Mucosa of descending colon (tissue), 3 donors: ENCODE data around the gene CHD5. TPM values are rescaled to one million over a fixed set of nuclear protein-coding genes. Genes with fewer than 3 reads are reported as not detected.
A peak's percentile ranks its signal among the peaks of the same experiment; 100 is the strongest.

ENCODE experiments used
- ATAC-seq: fragments of 200-7000 bp; cut with Tn5 transposase; one replicate; pipeline ENCODE4 v1.9.1; 2020; ENCODE audit warnings: mild to moderate bottlenecking, moderate library complexity
- DNase-seq, 3 donors: peaks; one replicate each; pipeline ENCODE4 v3.0.0-alpha.2; 2020
- H3K36me3 ChIP-seq: fragments of 200-600 bp; one replicate; pipeline ENCODE4 v1.8.0; 2021; ENCODE audit warnings: low read depth, mild to moderate bottlenecking
- H3K4me1 ChIP-seq: fragments of 200-600 bp; one replicate; pipeline ENCODE4 v1.8.0; 2021; ENCODE audit warnings: low read depth, mild to moderate bottlenecking
- H3K4me3 ChIP-seq: fragments of 200-600 bp; one replicate; pipeline ENCODE4 v1.8.0; 2021; ENCODE audit warnings: mild to moderate bottlenecking
- H3K9me3 ChIP-seq: fragments of 200-600 bp; one replicate; pipeline ENCODE4 v1.8.0; 2021; ENCODE audit warnings: mild to moderate bottlenecking
- intact Hi-C, 2 donors: fragments of 100-400 bp; cut with DNase I in 1 of 2; cut with micrococcal nuclease in 1 of 2; formaldehyde crosslinking; loops; one replicate each; pipeline versions ENCODE4 v1.11.0 to v1.11.1; 2022; cut with DNase I, micrococcal nuclease
- total RNA-seq, 3 donors: library from RNA; stranded (reverse); fragmentation: NEBNext Ultra II Directional in 2 of 3; extraction: Animal tissue kit (Norgen Biotek cat#: 25700) in 2 of 3; gene quantifications; one replicate each; pipeline versions ENCODE4 v1.2.1 to v1.2.4, GENCODE V29; 2021 to 2023
- TF ChIP-seq, protein P1 (sequence below): fragments of 200-600 bp; IDR thresholded peaks from one replicate; pipeline ENCODE4 v1.8.0; 2022; ENCODE audit warnings: antibody characterized with exemption, mild to moderate bottlenecking
- donor health status: DM: no; HTN: no; CAD: no; lungs with moderate emphysema.
- donor health status: DM: no; HTN: no; CAD: no.
- donor health status: DM: no; HTN: yes; CAD: no.

The CHD5 gene
- total RNA-seq, 3 donors from 2014 or later = 0.17 to 2.1 (median 0.22) TPM

DNA sequence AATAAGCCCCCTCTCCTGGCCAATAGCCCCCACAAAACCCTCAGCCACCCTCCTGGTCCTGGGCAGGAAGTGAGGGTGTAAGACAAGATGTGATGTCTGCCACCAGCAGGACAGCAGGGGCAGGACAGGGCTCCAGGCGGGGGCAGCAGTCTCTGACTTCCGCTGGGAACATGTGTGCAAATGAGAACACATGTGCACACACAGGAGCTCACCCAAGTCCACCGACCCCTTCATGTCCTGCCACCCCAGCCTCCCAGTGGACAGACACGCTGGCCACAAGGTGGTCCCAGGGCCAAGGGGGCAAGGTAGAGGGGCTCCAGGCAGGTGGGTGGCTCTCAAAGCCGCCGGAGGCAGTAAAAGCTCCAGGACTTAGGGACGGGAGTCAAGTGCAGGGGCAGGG is 74.4 kb downstream of the CHD5 start:
- ATAC-seq = no peak
- Histone ChIP-seq H3K4me1 (no peaks in the 10 kb centered on the region), H3K4me3 (no peak overlapping the region), H3K9me3 (no peaks in the 10 kb centered on the region), H3K36me3 (no peaks in the 10 kb centered on the region)
- TF ChIP-seq, protein P1, sequence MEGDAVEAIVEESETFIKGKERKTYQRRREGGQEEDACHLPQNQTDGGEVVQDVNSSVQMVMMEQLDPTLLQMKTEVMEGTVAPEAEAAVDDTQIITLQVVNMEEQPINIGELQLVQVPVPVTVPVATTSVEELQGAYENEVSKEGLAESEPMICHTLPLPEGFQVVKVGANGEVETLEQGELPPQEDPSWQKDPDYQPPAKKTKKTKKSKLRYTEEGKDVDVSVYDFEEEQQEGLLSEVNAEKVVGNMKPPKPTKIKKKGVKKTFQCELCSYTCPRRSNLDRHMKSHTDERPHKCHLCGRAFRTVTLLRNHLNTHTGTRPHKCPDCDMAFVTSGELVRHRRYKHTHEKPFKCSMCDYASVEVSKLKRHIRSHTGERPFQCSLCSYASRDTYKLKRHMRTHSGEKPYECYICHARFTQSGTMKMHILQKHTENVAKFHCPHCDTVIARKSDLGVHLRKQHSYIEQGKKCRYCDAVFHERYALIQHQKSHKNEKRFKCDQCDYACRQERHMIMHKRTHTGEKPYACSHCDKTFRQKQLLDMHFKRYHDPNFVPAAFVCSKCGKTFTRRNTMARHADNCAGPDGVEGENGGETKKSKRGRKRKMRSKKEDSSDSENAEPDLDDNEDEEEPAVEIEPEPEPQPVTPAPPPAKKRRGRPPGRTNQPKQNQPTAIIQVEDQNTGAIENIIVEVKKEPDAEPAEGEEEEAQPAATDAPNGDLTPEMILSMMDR = no peak
- DNase-seq = no peak
- intact Hi-C loops = no loop called here

DNA sequence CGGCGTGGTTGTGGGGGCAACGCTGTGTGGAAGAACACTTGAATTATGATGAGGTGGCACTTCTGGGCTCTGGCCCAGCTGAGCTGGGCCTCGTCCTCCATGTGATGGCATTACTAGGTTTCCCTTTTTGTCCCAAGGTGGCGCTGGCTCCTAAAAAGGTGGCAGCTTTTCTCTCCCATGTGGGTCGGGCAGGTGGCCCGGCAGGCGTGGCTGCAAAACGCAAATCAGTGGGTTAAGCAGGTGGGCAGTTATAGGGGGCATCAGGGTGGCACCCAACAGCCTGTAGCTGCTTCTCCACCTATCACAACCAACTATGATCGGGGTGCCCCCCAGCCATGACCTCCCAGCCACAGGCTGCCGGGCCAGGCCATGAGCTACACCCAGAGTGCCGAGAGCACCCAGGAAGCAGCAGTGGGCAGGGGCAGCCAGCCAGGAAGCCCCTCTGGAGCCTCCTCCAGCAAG is 74.9 kb downstream of the CHD5 start:
- peak; percentile 10 for ATAC-seq

DNA sequence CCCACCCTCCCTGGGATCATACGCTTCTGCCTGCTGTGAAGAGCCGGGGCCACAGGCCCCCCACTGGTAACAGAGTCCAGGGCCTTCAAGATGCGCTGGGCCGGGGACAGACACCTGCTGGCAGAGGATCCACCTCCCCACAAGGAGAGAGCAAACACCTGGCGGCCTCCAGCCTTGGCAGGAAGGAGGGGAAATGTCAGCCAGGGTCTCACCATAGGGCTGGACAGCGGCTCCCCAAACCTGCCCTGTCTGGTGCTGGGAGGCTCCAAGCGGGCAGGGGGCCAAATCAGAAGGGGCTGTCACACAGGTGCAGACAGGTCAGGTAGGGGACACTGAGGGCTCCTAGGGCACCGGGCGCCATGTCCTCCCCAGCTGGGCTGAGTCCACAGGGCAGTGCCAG is 75.5 kb downstream of the CHD5 start:
- peak in 1 of 3 donors; percentile 38 for DNase-seq
- Histone ChIP-seq H3K4me1 (no peaks in the 10 kb centered on the region), H3K4me3 (no peak overlapping the region), H3K9me3 (no peaks in the 10 kb centered on the region), H3K36me3 (no peaks in the 10 kb centered on the region)
- TF ChIP-seq, protein P1 = no peak
- intact Hi-C loops = no loop called here
- no peak for ATAC-seq

More for the DNA sequence above, 74.9 kb downstream of the CHD5 start:
- Histone ChIP-seq H3K4me3 (no peak overlapping the region), H3K4me1 (no peaks in the 10 kb centered on the region), H3K36me3 (no peaks in the 10 kb centered on the region), H3K9me3 (no peaks in the 10 kb centered on the region)
- TF ChIP-seq, protein P1 = no peak
- intact Hi-C loops = no loop called here
- DNase-seq = peak in 1 of 3 donors; percentile 31

DNA sequence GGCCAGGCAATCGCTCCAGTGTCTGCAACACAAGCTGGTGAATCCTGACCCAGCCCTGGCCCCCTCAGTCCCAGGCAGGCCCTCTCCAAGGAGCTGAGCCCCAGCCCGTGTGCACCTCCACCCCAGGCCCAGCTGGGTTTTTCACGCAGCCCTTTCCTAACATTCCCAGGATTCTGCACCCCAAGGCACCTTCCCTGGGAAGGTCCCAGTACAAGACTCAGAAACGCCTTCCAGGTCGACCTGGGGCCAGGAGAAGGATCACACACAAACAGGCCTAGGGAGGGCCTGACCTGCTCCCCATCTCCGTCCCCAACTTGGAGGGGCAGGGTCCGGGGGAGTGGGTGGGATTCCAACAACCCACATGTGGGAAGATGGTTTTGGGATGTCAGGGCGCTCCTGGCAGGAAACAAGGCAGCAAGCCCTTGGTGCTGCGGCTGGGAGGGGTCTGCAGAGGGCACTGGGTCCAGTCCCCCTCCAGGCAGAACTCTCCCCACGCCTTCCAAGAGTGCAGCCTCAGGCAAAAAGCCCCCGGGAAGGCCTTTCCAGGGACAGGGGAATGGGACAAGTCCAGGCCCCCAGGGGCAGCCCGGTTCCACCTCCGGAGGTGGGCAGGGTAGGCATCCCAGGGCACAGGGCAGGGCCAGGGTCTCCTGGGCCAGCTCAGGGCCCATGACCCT is 76.1 kb downstream of the CHD5 start:
- TF ChIP-seq, protein P1 = no peak
- no peak overlapping the region for H3K4me3 ChIP-seq
- H3K36me3 ChIP-seq = no peaks in the 10 kb centered on the region
- H3K9me3 ChIP-seq = no peaks in the 10 kb centered on the region
- intact Hi-C loops = no loop called here
- peak in 1 of 3 donors; percentile 30 for DNase-seq
- no peak for ATAC-seq
- H3K4me1 ChIP-seq = no peaks in the 10 kb centered on the region

DNA sequence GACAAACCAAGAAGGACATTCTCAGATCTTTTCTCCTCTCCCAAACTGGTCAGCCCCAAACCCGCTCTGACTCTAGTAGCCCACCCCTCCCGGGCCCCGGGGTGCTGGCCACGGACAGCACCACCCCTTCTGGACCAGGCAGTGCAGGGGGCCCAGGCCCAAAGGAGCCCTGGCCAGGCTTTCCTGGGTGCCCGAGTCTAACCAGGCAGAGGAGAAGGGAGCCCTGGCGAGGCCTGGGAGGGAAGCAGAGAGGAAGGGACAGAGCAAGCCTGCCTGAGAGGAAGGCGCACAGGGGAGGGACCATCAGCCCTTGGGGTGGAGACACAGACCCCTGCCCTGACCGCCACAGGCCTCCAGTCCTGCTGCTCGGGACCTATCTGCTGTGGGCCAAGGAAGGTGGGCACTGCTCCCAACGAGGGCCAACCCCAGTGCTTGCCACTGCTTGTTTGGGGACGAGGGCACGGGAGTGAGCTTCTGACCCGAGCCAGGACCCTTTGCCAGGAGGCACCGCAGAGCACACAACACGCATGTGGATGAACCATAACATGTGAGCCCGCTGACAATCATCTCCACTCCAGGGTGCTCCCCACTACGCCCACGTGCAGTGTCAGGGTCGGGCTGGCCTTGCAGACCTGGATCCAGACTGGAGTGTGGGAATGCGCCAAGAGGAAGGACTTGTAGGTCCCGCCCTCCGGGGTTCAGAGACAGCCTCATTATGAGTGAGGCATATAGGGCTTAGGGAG is 76.8 kb downstream of the CHD5 start:
- Histone ChIP-seq H3K4me3 (no peak overlapping the region), H3K4me1 (no peaks in the 10 kb centered on the region), H3K36me3 (no peaks in the 10 kb centered on the region), H3K9me3 (no peaks in the 10 kb centered on the region)
- TF ChIP-seq, protein P1 = no peak
- DNase-seq (peak in 1 of 3 donors; percentile 41), ATAC-seq (no peak)
- intact Hi-C loops = no loop called here
